Cardiac atrium fibroblast (primary cell): Measurements from ENCODE around the gene CLEC19A. TPM values are rescaled to one million over a fixed set of nuclear protein-coding genes. Genes with fewer than 3 reads are reported as not detected.

Source experiments
- total RNA-seq: library from RNA; depleted of rRNA; stranded (reverse); fragments of >200 nt; gene quantifications from 2 replicates; pipeline ENCODE4 v1.2.3, GENCODE V29; 2015

CLEC19A gene
- not detected in 2 replicates for total RNA-seq

GRCh38 chr16:19285431-19285830 lies at the start of gene CLEC19A:
CLEC19A (plus strand) TSS chr16:19285731; CDS start chr16:19285852, 121 bp downstream.

Other genes with a start within 250 kb of the CLEC19A start
- 6.6 and 10.8 TPM in 2 replicates for gene COQ7, start 218.1 kb upstream of the CLEC19A start, total RNA-seq
- 23.6 and 45.7 TPM in 2 replicates for gene ITPRIPL2, start 171.8 kb upstream of the CLEC19A start, total RNA-seq
- gene SYT17, start 117.5 kb upstream of the CLEC19A start, total RNA-seq = 0.65 TPM in 1 of 2 replicates, not detected in the other
- gene TMC5, start 132.2 kb downstream of the CLEC19A start, total RNA-seq = not detected in 2 replicates
- gene GDE1, start 236.4 kb downstream of the CLEC19A start, total RNA-seq = 37.4 and 53.8 TPM in 2 replicates
- gene CCP110, start 238.2 kb downstream of the CLEC19A start, total RNA-seq = 2.3 and 5.2 TPM in 2 replicates